HCT116 (cell line): ENCODE measurements around the gene CXCR1.

ENCODE experiments used
- CEBPB ChIP-seq: IDR thresholded peaks from 2 replicates; pipeline ENCODE4 v1.6.1; 2012; ENCODE audit warnings: low read depth
- EGR1 ChIP-seq: IDR thresholded peaks from 2 replicates; pipeline ENCODE4 v1.6.1; 2012; ENCODE audit warnings: low read depth
- ELF1 ChIP-seq: IDR thresholded peaks from 2 replicates; pipeline ENCODE4 v1.6.1; 2012; ENCODE audit warnings: low read depth, borderline replicate concordance
- EZH2 ChIP-seq: fragments of 200-600 bp; sonication (generic); IDR thresholded peaks from 2 replicates; pipeline ENCODE4 v1.6.1; 2017; ENCODE audit warnings: antibody characterized with exemption, mixed run types
- JUND ChIP-seq: IDR thresholded peaks from 2 replicates; pipeline ENCODE4 v1.6.1; 2012
- POLR2A ChIP-seq: IDR thresholded peaks from 2 replicates; pipeline ENCODE4 v1.7.0; 2011; ENCODE audit warnings: borderline replicate concordance; ENCODE audit not compliant: insufficient read depth, insufficient read length; ENCODE audit errors: extremely low read depth
- POLR2AphosphoS5 ChIP-seq: IDR thresholded peaks from 2 replicates; pipeline ENCODE4 v1.6.1; 2011; ENCODE audit warnings: mild to moderate bottlenecking, low read depth, low read length, moderate library complexity
- RAD21 ChIP-seq: IDR thresholded peaks from 2 replicates; pipeline ENCODE4 v1.6.1; 2012; ENCODE audit warnings: low read depth, mild to moderate bottlenecking
- SIN3A ChIP-seq: IDR thresholded peaks from 2 replicates; pipeline ENCODE4 v1.6.1; 2012; ENCODE audit warnings: low read depth
- YY1 ChIP-seq: IDR thresholded peaks from 2 replicates; pipeline ENCODE4 v1.6.1; 2011; ENCODE audit warnings: low read length, low read depth, moderate library complexity, mild to moderate bottlenecking; ENCODE audit not compliant: insufficient replicate concordance; ENCODE audit errors: extremely low read depth
- ZNF274 ChIP-seq: fragments of 200-500 bp; sonication (Bioruptor generic); IDR thresholded peaks from 2 replicates; pipeline ENCODE4 v1.6.1; 2014; ENCODE audit warnings: mild to moderate bottlenecking, low read depth, low read length, inconsistent platforms
- TF ChIP-seq, protein P1 (sequence below), 3 experiments: fragments of 200-600 bp in 1 of 3; sonication (generic) in 1 of 3; IDR thresholded peaks in 2 of 3; conservative IDR thresholded peaks in 1 of 3; 2 replicates each; pipeline ENCODE4 v1.5.1; 2012 to 2017; ENCODE audit warnings: low read depth in 2 of 3, low read length in 2 of 3, antibody characterized with exemption in 1 of 3, borderline replicate concordance in 1 of 3, control low read depth in 1 of 3, mild to moderate bottlenecking in 1 of 3, mixed read lengths in 1 of 3, mixed run types in 1 of 3, moderate library complexity in 1 of 3; ENCODE audit not compliant: insufficient read depth in 1 of 3
- TF ChIP-seq, protein P2 (sequence below): IDR thresholded peaks from 2 replicates; pipeline ENCODE4 v1.6.1; 2012
- TF ChIP-seq, protein P3 (sequence below): IDR thresholded peaks from 2 replicates; pipeline ENCODE4 v1.6.1; 2012; ENCODE audit warnings: low read depth

DNA sequence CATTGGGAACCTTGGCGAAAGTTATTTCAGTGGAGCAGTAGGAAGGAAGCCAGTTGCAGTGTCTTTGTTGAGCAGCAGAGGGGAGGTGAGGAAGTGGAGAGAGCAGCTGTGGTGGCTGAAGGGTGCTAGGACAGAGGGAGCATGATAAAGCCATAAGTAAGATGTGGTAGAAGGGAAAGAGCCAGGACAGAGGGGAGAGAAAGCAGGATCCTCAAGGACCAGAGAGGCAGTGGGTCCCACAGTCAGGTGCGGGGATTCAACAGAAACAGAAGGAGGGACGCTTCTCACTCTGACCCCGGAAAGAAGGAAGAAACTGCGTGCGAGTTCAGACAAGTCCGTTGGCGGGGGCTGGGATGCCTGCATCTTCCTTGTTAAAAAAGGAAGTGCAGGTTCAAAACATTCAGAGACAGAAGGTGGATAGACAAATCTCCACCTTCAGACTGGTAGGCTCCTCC, 41.1 kb downstream of the CXCR1 start, which contains the start of gene CXCR2:
- no peak for TF ChIP-seq YY1
- TF ChIP-seq, protein P1, sequence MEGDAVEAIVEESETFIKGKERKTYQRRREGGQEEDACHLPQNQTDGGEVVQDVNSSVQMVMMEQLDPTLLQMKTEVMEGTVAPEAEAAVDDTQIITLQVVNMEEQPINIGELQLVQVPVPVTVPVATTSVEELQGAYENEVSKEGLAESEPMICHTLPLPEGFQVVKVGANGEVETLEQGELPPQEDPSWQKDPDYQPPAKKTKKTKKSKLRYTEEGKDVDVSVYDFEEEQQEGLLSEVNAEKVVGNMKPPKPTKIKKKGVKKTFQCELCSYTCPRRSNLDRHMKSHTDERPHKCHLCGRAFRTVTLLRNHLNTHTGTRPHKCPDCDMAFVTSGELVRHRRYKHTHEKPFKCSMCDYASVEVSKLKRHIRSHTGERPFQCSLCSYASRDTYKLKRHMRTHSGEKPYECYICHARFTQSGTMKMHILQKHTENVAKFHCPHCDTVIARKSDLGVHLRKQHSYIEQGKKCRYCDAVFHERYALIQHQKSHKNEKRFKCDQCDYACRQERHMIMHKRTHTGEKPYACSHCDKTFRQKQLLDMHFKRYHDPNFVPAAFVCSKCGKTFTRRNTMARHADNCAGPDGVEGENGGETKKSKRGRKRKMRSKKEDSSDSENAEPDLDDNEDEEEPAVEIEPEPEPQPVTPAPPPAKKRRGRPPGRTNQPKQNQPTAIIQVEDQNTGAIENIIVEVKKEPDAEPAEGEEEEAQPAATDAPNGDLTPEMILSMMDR (IDR thresholded peaks at IDR 0.05 in 2 of 3, conservative IDR thresholded peaks at IDR 0.05 in 1 of 3; ENCODE audit: borderline replicate concordance in 1 of 3, insufficient read depth in 1 of 3, low read depth in 2 of 3, low read length in 2 of 3), result no peak
- TF ChIP-seq RAD21, result no peak
- no peak for TF ChIP-seq CEBPB
- TF ChIP-seq JUND, result no peak
- no peak for TF ChIP-seq POLR2AphosphoS5
- no peak for TF ChIP-seq POLR2A
- TF ChIP-seq, protein P2, sequence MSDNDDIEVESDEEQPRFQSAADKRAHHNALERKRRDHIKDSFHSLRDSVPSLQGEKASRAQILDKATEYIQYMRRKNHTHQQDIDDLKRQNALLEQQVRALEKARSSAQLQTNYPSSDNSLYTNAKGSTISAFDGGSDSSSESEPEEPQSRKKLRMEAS, result no peak
- no peak for TF ChIP-seq EGR1
- no peak for TF ChIP-seq EZH2
- TF ChIP-seq SIN3A, result no peak
- no peak for TF ChIP-seq ELF1
- TF ChIP-seq, protein P3, sequence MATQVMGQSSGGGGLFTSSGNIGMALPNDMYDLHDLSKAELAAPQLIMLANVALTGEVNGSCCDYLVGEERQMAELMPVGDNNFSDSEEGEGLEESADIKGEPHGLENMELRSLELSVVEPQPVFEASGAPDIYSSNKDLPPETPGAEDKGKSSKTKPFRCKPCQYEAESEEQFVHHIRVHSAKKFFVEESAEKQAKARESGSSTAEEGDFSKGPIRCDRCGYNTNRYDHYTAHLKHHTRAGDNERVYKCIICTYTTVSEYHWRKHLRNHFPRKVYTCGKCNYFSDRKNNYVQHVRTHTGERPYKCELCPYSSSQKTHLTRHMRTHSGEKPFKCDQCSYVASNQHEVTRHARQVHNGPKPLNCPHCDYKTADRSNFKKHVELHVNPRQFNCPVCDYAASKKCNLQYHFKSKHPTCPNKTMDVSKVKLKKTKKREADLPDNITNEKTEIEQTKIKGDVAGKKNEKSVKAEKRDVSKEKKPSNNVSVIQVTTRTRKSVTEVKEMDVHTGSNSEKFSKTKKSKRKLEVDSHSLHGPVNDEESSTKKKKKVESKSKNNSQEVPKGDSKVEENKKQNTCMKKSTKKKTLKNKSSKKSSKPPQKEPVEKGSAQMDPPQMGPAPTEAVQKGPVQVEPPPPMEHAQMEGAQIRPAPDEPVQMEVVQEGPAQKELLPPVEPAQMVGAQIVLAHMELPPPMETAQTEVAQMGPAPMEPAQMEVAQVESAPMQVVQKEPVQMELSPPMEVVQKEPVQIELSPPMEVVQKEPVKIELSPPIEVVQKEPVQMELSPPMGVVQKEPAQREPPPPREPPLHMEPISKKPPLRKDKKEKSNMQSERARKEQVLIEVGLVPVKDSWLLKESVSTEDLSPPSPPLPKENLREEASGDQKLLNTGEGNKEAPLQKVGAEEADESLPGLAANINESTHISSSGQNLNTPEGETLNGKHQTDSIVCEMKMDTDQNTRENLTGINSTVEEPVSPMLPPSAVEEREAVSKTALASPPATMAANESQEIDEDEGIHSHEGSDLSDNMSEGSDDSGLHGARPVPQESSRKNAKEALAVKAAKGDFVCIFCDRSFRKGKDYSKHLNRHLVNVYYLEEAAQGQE, result no peak
- no peak for TF ChIP-seq ZNF274
